Measurements from ENCODE around the gene GPR143.
A peak's percentile ranks its signal among the peaks of the same experiment; 100 is the strongest.
"Not testable (repeated sequence)": the region's sequence is repeated elsewhere in the genome, so short reads cannot be mapped to it uniquely, and the experiment has no call there.

The GPR143 gene

GRCh38 chrX:9768321-9768839 is 2.7 kb upstream of the GPR143 start:
- DNase-seq (ENCODE audit: low read depth): not testable (repeated sequence)

DNA sequence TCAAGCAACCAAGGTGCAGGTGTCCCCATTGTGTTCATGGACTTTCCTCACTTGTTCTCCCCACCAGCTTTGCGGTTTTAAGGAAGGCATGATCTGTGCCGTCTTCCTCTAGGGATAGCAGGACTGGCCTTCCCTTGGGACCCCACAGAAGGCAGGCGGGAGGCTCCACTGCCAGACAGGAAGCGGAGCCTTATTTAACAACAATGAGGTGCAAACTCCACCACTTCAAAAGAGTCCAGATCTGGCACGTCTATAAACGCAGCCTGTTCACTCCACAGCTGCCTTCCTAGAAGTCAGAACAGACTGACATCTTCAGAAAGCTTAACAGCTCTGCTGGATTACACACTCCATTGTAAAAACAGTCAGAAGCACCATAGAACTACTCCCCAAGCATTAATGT is 1.7 kb upstream of the GPR143 start:
- DNase-seq (ENCODE audit: low read depth): no peak

- no peak for DNase-seq (ENCODE audit: low read depth)
These were observed 443 bp downstream of the GPR143 start for GRCh38 chrX:9765072-9765736.

GRCh38 chrX:9759337-9759736 is 6.3 kb downstream of the GPR143 start:
- no peak for DNase-seq (ENCODE audit: low read depth)

DNA sequence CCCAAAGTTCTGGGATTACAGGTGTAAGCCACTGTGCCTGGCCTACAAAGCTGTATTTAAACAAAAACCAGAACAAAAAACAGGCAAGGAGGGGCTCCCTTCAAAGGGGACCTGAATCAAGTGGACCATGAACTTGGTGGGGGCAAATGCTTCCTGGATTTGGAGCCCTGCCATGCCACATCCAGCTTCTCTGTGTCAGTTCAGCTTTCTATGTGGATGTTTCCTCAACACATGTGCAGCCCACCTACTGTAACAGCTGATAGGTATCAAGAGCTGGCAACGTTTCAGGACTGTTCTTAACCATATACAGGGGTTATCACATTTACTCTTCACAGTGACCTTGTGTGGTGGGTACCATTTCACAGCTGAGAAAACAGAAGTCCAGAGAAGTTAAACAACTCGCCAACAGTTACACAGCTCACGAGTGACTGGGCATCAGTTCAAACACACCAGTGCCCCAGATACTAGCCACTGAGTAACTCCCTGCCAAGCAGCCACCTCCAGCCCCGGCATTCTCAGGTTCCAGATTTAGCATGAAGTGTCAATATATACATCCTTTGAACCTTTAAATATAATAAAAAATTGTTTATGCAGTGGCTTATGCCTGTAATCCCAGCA is 7.5 kb downstream of the GPR143 start:
- no peak for DNase-seq (ENCODE audit: low read depth)

DNA sequence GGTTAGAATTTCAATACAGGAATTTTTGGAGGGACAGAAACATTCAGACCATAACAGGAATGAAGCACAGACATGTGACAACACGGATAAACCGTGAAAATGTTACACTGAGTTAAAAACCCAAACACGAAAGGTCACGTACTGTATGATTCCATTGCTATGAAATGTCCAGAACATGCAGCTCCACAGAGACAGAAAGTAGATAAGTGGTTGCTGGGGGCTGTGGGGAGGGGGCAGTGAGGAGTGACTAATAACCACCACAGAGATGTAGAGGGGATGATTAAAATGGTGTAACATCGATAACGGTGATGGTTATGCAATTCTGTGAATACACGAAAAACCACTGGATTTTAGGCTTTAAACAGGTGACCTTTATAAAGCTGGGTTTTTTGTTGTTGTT is 8.3 kb downstream of the GPR143 start:
- no peak for DNase-seq (ENCODE audit: low read depth)

DNA sequence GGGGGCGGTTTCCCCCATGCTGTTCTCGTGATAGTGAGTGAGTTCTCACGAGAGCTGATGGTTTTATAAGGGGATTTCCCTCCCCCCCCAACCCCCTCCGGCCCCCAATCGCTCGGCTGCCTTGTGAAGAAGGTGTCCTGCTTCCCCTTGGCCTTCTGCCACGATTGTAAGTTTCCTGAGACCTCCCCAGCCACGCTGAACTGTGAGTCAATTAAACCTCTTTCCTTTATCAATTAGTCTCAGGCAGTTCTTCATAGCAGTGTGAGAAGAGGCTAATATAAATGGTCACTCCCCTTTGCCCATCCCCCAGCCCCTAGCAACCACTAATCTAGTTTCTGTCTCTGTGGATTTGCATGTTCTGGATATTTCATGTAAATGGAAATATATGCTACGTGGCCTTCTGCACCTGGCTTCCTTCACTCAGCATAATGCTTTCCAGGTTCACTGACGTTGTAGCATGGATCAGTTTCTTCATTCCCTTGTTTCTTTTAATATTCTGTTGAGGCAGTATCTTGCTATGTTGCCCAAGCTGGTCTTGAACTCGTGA is 16.4 kb downstream of the GPR143 start:
- no peak for DNase-seq (ENCODE audit: low read depth)

DNA sequence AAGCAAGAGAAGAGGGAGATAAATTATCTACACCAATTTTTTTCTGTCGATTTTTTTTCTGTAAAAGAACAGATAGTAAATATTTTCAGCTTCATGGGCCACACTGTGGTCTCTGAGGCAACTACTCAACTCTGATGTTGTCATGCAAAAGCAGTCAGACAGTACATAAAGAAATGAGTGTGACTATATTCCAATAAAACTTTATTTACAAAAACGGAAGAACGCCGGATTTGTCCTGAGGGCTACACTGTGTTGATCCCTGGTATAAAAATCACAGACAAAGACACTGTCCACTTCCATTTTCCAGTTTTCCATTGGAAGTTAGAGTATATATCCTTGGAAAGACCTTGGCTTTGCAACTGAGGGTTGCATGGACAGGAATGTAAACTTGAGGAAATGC is 18.0 kb downstream of the GPR143 start:
- no peak for DNase-seq (ENCODE audit: low read depth)

GRCh38 chrX:9746148-9746888 is 19.3 kb downstream of the GPR143 start:
- peak; percentile 69 for DNase-seq (ENCODE audit: low read depth)

- peak; percentile 40 for DNase-seq (ENCODE audit: low read depth)
These were observed 20.1 kb downstream of the GPR143 start for GRCh38 chrX:9745417-9746115.

DNA sequence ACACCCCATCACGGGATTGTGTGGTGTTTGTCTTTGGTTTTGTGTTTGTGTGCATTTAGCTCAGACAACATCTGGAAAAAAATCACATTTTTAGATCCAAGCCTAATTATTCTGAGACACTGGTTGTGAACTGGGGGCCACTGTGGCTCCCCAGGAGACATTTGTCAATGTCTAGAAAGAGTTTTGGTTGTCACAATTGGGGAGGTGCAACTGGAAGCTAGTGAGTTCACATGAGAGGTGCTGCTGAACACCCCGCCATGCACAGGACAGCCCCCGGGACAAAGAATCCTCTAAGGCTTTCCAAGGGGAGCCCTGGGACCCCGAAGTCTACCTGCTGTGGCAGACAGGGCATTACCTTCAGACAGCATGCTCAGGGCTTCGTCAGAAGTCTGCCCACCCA is 26.5 kb downstream of the GPR143 start:
- no peak for DNase-seq (ENCODE audit: low read depth)

GRCh38 chrX:9738151-9738550 is 27.5 kb downstream of the GPR143 start:
- no peak for DNase-seq (ENCODE audit: low read depth)

DNA sequence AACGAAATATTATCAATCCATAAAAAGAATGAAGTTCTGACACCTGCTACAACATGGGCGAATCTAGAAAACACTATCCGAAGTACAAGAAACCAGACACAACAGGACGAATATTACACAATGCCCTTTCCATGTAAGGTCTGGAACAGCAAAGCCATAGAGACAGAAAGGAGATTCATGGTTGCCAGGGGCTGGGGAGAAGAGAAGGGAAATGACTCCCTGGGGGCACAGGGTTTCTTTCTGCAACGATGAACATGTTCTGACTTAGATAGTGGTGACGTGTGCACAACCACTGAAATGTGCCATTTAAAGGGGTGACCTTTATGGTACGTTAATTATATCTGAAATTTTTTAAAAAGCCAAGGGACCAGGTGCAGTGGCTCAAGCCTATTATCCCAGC is 28.3 kb downstream of the GPR143 start:
- no peak for DNase-seq (ENCODE audit: low read depth)

DNA sequence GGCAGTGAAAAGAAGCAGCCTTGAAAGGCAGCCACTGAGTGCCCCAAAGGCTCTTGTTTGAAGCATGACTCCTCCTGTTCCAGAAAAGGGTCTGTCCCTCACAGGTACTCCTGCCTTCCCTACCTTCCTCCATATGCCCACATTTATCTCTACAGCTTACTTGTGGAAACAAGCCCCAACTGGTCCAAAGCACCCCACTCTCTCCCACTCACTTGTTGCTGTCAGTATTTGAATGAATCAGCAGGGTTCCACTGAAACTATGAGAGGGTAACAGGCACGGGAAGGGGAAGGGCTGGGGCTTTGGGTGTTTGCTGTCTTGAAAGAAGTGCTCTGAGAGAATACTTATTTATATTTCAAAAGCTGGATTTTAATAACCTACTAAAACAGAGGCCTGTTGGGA is 34.9 kb downstream of the GPR143 start:
- no peak for DNase-seq (ENCODE audit: low read depth)

DNA sequence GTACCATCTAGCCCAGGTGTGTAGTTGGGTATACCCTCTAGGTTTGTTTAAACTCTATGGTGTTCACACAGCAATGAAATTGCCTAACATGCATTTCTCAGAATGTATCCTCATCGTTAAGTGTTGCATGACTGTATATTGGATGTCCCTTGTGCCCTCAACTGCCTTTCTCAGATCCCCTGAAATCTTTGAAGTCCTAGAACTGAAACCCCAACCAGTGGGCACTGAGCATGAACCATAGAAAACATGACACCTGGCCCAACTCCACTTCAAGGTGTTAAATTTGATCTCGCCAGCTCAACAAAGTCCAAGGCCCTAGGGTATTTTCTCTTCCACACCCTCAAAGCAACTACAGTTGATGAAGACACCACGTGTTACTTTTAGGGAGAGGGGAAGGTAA is 35.6 kb downstream of the GPR143 start:
- DNase-seq (ENCODE audit: low read depth): no peak

DNA sequence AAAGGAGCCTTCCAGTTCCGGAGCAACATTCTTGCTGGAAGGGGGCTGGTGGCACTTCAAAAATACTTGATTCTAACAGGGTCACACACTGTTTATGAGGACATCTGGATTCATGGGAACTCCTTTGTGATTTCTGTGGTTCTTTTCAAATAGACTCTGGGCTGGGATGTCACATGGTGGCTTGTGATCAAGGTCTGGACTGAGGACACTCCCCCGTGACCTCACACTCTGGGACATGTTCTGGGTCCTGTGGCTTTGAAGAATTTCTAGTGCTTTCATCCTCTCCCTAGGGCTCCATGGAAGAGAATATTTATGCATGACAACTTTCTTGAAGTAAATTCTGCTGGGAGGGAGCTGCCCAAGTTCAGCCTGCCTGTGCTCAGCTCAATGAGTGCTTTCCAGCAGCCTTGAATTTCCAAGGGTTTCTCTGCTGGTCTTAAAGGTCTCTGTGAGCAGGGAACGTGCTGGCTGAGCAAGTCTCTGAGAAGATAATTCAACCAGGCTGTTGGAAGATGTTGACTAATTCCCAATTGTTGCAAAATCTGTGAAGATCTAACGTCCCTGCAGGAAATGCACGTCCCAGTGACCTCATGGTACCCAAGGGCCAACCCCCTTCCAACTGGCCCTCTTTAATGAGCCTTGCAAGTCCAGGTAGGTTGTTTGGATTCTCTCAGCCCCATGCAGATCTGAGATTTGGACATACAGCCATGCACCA is 36.3 kb downstream of the GPR143 start:
- DNase-seq (ENCODE audit: low read depth): no peak

DNA sequence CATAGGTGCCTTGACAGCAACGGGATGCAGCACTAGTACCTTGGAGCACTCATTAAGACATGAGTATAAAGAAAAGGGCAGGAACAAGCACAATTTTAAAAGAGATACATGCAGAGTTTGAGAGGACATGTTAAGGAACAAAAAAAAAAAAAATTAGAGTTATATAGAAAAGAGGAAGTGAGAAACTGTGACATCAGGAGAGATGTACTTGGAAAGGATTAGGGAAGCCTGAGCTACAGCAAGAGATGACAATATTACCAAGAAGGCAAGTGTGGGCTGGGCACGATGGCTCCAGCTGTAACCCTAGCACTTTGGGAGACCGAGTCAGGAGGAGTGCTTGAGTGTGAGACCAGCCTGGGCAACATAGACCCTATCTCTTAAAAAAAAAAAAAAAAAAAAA is 37.4 kb downstream of the GPR143 start:
- no peak for DNase-seq (ENCODE audit: low read depth)

GRCh38 chrX:9724711-9725110 is 40.9 kb downstream of the GPR143 start:
- peak; percentile 53 for DNase-seq (ENCODE audit: low read depth)

- DNase-seq (ENCODE audit: low read depth): no peak
These were observed 48.3 kb downstream of the GPR143 start for GRCh38 chrX:9717376-9717775.

- DNase-seq (ENCODE audit: low read depth): no peak
These were observed 55.3 kb downstream of the GPR143 start for GRCh38 chrX:9710332-9710731.

DNA sequence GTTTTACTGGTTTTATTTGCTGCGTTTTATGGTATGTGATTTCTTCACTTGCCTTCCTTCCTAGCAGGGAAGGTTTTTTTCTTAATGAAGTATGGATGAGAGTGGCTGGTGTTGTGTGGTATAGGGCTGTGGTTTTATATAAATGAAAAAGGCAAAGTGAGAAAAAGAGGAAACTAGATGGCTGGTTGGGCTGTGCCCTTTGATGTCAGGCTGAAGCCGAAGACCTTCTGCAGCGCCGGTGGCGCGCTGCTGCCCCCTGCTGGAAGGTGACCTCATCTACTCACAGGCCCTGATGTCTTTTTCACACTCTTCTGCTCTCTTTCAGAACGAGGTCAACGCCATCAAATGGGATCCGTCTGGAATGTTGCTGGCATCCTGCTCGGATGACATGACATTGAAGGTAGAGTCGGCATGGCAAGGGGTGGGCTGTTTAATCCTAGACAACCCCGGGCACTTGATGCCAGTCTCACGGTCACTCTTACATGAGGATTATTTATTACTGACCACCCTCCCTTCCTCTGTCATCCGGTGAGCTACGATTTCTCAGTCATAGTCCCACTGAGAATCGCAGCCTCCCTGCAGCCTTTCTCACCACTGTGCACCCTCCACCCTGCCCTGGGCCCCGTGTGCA is 56.6 kb downstream of the GPR143 start:
- DNase-seq (ENCODE audit: low read depth): peak; percentile 46

Measured in iris pigment epithelial cell (primary cell).